HK-2 (cell line): ENCODE results near the gene MOSPD2.

ENCODE experiments used
- DNase-seq: peaks from one replicate; pipeline ENCODE4 v3.0.0-alpha.2; 2018; ENCODE audit not compliant: unreplicated experiment

Gene MOSPD2

DNA sequence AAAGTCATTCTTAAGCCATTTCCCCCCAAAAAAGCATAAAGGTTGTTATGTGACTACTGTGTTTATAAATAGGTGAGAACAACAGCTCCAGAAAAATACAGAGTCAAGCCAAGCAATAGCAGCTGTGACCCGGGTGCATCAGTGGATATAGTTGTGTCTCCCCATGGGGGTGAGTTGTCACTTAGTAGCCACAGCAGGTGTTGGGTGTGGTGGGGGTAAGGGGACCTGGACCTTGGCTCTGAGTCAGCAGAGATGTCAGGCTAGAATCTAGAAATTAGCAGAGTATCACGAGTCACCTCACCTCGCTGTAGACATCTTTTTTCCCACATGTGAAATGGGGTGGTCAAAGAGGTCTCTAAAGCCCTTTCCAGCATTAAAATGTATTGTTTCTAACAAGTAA, 42.4 kb downstream of the MOSPD2 start:
- DNase-seq, result no peak

DNA sequence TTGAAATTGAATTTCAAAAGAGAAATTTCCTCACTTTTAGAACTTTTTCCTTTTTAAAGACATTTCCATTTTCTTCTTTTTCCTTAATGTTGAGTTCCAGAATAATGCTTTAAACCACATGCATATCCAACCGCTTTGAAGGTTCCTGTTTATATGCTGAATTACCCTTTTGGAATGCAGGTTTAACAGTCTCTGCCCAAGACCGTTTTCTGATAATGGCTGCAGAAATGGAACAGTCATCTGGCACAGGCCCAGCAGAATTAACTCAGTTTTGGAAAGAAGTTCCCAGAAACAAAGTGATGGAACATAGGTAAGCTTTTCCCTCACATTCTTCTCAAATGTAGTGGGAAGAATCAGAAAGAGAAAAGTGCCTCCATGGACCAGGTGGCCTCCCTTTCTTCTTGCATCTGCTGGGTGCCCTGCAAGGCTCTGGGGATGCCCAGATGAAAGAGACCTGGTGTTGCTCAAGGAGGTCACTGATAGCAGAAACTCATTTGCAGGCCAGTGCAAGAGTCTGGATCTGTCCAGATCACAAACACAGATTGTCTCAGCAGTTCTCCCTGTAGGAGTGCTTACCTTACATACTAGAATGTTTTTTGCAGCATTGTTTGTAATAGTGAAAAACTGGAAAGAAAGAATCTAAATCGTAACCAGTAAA, 42.9 kb downstream of the MOSPD2 start:
- DNase-seq, result no peak

DNA sequence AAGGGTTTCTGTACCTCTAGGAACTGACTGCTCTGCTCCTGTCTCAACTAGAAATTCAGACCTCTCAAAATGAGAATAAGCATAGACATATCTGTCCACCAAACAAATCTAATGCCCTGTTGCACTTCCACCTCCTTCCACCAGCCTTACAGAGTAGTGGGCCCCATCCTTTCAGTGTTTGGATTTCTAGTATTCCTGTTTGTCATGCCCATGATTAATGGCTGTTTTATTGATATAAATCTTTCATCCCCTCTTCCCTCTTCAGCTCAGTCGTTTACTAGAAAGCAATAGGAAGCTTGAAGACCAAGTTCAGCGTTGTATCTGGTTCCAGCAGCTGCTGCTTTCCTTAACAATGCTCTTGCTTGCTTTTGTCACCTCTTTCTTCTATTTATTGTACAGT, 46.2 kb downstream of the MOSPD2 start:
- DNase-seq, result no peak

DNA sequence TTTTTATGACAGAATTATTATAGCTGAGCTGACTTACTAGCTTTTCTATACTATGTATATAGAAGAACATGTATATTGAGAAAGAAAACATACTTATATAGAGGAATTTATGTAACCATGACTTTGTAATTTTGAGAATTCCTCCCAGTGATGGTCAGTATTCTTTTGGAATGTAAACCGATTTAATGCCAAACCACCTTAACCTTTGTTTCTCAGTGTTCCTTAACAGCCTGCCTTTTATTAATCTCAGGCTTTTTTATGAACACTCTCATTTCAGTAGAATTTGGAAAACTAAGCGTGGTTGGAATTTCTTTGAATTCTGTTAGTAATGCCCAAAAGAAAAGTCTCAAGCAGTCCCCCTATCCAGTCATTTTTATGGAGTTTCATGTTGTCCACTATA, 47.0 kb downstream of the MOSPD2 start:
- no peak for DNase-seq

DNA sequence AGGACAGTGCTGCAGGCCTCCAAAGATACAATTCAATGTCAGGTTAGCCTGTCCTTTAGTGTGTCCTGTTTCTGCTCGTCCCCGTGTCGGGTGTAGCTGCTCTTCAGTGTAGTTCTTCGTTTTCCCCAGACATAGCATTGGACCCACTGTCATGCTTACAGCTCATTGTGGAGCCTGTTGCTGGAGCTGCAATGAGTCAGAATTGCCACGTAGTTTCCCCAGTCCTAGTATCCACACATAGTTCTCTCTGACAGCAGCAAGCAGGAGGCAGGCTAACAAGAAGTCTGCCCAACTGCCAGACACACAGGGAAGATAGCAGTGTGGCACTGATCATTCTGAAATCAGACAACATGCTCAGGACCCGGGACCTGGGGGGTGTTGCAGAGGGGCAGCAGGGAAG, 49.2 kb downstream of the MOSPD2 start:
- DNase-seq, result no peak

DNA sequence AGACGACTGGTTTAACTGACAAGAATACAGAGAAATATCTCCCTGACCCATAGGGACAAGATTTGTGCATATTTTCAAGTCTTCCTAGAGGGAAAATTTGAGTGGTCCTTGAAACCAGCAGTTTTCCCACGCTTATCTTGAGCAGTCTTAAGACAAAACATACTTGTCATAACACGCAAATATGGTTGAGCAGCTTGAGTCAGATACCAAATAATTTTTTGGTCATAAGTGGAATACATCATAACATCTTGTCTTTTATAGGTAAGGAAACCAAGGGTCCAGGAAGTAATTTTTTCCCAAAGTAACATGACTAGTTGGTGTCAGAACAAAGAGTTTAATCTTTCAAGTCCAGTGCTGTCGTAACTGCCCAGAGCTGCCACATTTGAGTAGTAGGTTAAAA, 50.5 kb downstream of the MOSPD2 start:
- DNase-seq, result no peak

DNA sequence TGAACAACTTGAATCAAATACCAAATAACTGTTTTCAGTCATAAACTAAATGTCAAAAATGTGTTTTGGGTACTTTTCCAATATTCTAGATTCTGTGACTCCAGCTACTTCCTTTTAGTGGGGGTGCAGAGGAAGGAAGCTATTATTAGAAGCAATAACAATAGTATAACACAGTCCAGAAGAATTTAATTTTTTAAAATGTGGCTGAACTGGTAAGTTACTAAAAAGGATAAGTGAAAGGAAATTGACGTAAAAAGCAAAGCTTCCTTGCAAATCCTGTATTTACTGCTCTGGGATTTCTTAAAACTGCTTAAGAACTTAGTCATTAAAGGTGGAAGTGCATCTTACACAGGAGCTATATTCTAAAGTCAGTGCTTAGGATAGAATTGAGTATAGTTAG, 53.2 kb downstream of the MOSPD2 start:
- no peak for DNase-seq

DNA sequence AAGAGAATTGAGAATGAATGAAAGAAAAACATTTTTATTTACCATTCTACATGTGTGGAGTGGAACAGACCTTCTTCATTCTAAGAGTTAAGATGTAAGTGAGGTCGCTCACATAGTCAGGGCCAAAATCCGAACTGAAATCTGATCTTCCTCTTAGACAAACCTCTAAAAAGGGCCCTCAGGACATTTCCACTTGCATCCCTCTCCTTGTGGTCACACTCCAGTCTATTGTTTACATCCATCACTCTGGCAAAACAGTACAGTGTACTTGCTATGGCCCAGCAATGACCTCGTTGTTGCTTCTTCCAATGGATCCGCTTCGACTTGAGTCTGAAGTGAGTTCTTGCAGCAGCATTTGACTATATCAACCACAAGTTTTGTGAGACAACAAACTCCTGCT, 54.2 kb downstream of the MOSPD2 start:
- no peak for DNase-seq

DNA sequence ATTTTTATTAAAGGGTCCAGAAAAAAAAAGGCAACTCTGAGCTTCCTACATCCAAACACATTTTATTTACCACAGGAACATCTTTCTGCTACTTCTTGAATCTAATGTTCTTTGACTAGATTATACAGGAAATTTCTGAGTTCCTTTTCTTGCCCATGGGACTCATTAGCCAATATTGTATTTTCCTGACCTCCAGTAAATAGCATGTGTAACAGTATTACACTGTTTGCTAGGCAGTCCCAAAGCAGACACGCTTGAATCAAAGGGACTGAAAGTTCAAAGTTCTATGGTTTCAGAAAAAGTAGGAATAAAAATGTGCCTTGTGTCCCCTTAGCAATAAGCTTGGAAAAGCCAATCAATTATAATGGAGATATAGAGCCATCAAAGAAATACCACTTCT, 57.4 kb downstream of the MOSPD2 start:
- DNase-seq, result no peak

DNA sequence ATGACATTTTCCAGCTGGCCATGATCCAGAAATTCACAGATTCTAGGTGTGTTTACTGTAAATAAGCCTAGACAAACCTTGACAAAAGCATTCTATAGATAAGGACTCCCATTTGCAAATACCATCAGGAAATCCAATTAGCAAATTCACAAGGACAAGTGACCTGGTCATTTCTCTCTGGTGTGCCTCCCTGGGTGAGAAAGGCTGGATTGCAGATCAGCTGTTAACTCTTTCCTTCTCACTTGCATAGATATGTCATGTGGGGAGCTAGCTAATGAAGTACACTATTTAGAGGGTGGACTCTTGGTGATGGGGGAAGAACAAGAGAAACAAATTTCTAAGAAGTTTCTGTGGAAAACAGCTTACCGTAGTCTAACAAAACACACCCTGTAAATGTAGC, 58.9 kb downstream of the MOSPD2 start:
- DNase-seq, result no peak

DNA sequence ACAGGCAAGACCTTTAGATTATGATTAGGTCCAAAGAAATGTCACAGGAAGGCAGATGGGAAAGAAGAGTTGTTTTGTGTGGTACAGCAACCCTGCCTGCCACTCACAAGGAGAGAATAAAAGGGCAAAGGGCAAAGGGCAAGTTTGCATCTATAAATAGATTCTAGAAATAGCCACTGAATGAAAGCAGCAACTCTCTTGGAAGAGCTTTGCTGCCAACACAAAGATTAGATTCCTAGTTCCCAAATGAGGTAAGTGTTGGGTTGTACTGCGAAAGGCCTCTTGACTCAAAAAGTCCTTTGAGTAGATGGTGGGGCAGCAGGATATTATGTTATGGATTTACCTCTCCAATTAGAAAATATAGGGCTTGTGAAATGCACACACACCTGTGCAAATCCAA, 61.2 kb downstream of the MOSPD2 start:
- DNase-seq, result no peak

DNA sequence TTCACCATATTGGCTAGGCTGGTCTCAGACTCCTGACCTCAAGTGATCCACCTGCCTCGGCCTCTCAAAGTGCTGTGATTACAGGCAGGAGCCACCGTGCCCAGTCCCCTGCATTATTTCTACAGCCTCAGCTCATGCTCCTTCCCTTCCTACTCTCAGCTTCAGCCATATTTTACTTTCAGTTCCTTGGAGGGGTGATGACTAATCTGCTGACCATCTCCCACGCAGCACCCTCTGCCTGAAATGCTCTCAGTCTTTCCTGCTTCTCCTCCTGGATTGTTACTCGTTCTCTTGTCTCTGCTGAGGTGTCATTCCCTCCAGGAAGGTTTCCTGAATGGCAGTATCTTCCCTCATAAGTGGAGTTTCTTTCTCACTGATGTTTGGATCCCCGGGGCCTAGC, 63.3 kb downstream of the MOSPD2 start:
- DNase-seq, result peak; percentile 27

DNA sequence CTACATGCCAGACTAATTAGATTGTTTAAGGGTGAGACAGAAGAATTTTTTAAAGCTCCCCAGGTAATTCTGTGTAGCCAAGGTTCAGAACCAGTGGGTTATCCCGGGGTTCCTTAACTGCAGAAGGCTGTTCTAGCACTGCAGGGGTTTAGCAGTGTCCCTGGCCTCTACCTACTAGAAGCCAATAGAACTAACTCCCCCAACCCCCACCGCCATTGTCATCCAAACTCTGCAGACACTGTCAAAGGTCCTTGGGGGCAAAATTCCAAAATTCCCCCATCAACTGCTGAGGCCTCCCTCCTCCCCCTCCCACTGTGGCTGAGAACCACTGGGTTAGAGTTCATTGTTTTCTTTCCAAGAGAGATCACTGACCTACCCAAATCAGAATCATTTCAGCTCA, 66.4 kb downstream of the MOSPD2 start:
- no peak for DNase-seq

DNA sequence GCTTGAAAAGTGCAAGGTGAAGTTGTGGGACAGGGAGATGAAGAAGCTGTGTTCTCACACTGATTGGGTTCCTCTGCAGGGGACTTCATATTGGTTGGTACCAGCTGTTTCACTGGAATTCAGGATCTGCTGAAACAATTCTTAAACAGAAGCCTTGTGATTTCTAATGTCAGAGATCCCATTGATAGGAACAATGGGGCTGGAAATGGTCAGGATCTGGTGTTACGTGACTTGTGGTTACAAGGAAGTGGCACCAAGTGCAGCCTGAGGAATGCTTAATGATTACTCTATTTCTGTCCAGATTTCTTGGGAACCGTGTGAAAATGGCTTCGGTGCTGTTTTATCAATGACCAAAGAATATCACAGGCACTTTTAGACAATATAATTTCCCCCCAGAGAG, 68.1 kb downstream of the MOSPD2 start:
- no peak for DNase-seq

DNA sequence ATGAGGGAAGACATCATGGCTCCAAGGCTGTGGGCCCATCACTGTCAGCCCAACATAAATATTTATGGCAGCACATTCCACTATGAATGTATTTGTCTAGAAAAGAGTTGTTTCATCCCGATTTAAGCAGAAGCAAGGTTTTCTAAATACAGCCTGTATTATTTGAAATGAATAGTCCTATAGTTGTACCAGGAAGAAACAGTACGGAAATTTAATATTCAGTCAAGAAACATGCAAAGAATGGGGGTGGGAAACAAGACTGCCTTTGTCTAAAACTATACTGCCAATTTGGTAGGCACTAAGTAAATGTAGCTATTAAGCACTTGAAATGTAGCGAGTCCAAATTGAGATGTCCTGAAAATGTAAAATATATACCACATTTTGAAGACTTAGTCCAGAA, 69.1 kb downstream of the MOSPD2 start:
- DNase-seq, result no peak

DNA sequence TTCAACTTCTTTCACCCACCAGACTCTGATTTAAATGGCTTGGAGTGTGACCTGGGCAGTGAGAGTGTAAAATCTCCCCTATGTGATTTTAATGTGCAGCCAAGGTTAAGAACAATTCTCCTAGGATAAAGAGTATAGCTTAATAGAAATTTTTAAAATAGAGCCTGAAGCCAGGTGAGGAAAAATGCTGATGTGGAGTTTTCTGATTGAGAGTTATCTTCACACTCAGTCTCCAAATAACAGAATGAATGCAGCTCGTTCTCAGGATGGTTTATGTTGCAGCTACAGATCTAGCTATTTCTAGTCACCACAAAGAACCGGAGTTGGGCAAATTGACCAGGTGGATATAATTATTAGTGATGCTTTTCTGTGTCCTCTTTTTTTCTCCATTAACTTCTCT, 70.7 kb downstream of the MOSPD2 start:
- DNase-seq, result no peak

DNA sequence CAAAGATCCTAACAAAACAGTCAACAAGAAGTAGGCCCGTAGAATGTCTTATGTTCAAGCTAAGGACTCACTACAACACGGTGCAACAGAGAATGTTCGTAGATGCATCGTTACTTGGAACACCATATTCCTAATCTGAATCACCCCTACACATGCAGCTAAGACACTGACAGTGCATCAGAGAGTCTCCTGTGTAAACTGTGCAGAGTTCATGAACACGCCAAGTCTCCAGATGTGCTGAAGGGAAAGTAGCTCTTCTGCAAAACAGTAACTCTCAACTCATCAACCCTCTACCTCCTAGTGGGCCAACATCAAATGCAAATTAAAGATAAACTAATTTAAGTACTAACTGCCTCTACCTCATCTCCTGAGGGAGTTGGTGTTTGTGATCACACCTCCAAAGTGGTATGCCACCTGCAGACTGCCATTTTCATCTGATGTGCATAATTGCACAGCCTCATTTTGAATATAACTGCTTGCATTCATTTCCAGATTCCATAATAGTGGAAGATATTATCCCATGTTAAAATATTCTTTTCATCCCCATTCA, 73.5 kb downstream of the MOSPD2 start:
- DNase-seq, result no peak

DNA sequence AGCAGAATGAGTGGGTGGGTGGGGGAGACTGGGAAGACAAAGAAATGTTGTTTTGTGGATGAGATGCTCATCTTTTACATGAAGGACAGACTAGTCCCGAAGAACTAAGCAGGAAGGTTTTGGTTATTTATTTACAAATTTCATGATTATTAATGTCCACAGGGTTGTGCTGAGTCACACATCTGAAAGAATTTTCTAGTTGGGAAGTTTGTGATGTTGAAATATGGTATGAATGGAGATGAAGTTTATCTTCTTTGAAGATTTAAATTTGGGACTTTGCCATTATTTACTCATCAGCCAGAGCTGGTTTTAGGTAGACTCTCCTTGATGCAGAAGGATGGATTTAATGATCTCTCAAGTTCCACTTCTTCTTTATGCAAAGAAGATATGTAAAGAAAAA, 75.5 kb downstream of the MOSPD2 start:
- no peak for DNase-seq

DNA sequence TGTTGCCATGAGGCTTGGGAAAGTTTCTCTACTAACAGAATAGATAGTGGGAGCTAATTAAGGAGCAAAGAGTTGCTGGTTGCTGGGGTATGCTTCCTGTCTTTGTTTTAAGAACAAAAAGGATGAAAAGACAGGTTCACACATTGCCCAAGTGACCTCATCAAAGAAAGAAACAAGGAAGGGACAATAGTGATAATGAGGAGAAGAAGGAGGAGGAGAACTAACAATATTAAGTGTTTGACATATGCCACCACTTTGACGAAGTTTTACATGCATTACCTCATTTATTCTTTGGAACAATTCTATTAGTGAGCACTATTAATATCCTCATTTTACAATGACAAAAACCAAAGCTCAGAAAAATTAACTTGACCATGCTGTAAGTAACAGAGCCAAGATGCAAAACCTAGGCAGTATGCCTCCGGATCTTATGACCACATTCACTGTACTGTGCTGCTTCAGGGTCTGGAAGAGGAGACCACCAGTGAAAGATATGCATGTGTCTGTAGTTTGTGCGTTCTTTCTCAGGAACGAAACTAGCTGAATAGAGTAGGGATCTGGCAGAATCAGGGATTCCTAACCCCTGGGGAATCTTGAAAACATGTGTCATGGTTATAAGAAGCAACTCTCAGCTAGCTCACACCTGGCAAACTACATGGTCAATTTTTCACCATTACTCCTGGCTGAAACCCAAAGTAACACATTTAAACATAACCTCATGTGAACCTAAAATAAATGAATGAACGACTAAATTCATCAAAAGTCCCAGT, 83.8 kb downstream of the MOSPD2 start:
- no peak for DNase-seq

DNA sequence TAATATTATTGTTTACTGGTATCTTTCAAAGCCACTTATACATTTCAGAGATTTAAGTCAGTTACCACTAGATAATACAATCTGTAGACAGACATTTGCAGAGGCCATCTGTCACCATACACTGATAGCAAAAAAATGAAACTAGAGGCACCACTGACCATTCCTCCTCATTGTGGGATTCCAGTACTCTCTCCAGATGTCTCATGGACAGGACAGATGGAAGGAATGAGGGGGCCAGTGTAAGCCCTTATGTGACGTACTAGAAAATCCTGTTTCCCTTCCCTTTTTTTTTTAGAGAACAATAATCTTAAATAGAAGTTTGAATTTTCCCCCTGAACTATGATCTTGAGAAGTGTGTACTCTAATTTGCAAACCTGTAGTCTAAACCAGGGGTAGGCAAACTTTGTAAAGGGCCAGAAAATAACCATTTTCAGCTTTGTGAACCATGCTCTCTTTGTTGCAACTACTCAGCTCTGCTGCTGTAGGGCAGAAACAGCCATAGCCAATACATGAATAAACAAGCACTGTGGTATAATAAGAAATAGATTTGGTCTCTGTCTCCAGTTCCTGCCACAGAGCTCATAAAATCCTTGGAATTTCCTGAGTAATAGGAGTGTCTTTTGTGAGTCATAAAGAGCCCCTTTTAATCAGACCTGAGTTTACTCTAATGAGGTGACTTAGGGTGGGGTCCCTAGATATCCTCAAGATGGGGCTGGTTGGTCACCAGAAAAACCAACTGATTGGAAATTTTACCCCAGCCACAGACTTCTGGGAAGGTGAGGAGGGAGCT, 90.4 kb downstream of the MOSPD2 start:
- DNase-seq, result no peak

DNA sequence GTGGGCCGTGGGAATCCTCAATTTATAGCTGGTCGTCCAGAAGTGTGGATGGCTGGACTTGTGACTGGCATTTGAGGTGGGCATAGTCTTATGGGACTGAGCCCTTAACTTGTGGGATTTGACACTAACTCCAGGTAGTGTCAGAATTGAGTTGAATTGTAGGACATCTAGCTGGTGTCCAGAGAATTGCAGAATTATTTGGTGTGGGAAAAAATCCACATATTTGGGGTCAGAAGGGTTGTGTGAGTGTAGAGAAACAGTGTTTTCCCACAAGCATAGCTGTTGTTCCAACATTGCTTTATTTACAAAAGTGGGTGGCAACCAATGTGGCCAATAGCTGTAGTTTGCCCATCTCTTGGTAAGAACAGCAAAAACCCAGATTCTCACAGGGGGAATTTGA, 91.3 kb downstream of the MOSPD2 start:
- no peak for DNase-seq
